ENCODE results near the gene CHST2.
A peak's percentile ranks its signal among the peaks of the same experiment; 100 is the strongest.
"Not testable (repeated sequence)": the region's sequence is repeated elsewhere in the genome, so short reads cannot be mapped to it uniquely, and the experiment has no call there.

CHST2 gene
- 5.3 to 13.9 (median 10.6) reads per million in 4 experiments for total RNA-seq

GRCh38 chr3:143119009-143119914, at the start of gene CHST2:
Gene CHST2, plus strand, starts transcription at chr3:143119771. Its CDS starts 1,046 bp downstream, at chr3:143120817.
- DNase-seq: peak; percentile 56

- DNase-seq: no peak
These were observed 48.5 kb upstream of the CHST2 start for GRCh38 chr3:143070977-143071551.

- no peak for DNase-seq
These were observed 47.8 kb upstream of the CHST2 start for GRCh38 chr3:143071776-143072175.

- not testable (repeated sequence) for DNase-seq
These were observed 47.1 kb upstream of the CHST2 start for GRCh38 chr3:143072298-143073020.

GRCh38 chr3:143073541-143073940, 46.0 kb upstream of the CHST2 start:
- not testable (repeated sequence) for DNase-seq

GRCh38 chr3:143073983-143074382, 45.6 kb upstream of the CHST2 start:
- not testable (repeated sequence) for DNase-seq

GRCh38 chr3:143078883-143079282, 40.7 kb upstream of the CHST2 start:
- DNase-seq: no peak

- DNase-seq: no peak
These were observed 39.4 kb upstream of the CHST2 start for GRCh38 chr3:143080196-143080595.

GRCh38 chr3:143081365-143081764, 38.2 kb upstream of the CHST2 start:
- no peak for DNase-seq

- no peak for DNase-seq
These were observed 37.5 kb upstream of the CHST2 start for GRCh38 chr3:143081844-143082778.

GRCh38 chr3:143083781-143084180, 35.8 kb upstream of the CHST2 start:
- DNase-seq: no peak

- no peak for DNase-seq
These were observed 34.5 kb upstream of the CHST2 start for GRCh38 chr3:143084856-143085731.

GRCh38 chr3:143088835-143089234, 30.7 kb upstream of the CHST2 start:
- DNase-seq: no peak

GRCh38 chr3:143089965-143090364, 29.6 kb upstream of the CHST2 start:
- no peak for DNase-seq

- DNase-seq: no peak
These were observed 29.1 kb upstream of the CHST2 start for GRCh38 chr3:143090486-143090885.

GRCh38 chr3:143090976-143091837, 28.4 kb upstream of the CHST2 start:
- no peak for DNase-seq

GRCh38 chr3:143092191-143092590, 27.4 kb upstream of the CHST2 start:
- no peak for DNase-seq

GRCh38 chr3:143095813-143096212, 23.8 kb upstream of the CHST2 start:
- DNase-seq: no peak

GRCh38 chr3:143098032-143098764, 21.4 kb upstream of the CHST2 start:
- no peak for DNase-seq
